T-helper 2 cell treated with Interferon-gamma antibody and Interleukin-4, amounts not matched to agents 5 μg/mL and 100 μg/mL, for 36 hours (primary cell): ENCODE results near the gene PLAAT1.
A peak's percentile ranks its signal among the peaks of the same experiment; 100 is the strongest.

Experiments used
- DNase-seq: peaks from one replicate; pipeline ENCODE4 v3.0.0; 2021; ENCODE audit warnings: low spot score
- H3K27ac Mint-ChIP-seq: one replicate; pipeline ENCODE4 v1.8.0; 2021; ENCODE audit warnings: mild to moderate bottlenecking, mixed read lengths
- H3K27me3 Mint-ChIP-seq: one replicate; pipeline ENCODE4 v1.8.0; 2021; ENCODE audit warnings: low read depth, mixed read lengths
- H3K36me3 Mint-ChIP-seq: one replicate; pipeline ENCODE4 v1.8.0; 2021; ENCODE audit warnings: low read depth, mixed read lengths
- H3K4me1 Mint-ChIP-seq: one replicate; pipeline ENCODE4 v1.8.0; 2021; ENCODE audit warnings: low read depth, mixed read lengths
- H3K4me3 Mint-ChIP-seq: one replicate; pipeline ENCODE4 v1.8.0; 2022; ENCODE audit warnings: mild to moderate bottlenecking, moderate library complexity, mixed read lengths
- H3K9me3 Mint-ChIP-seq: one replicate; pipeline ENCODE4 v1.8.0; 2021; ENCODE audit warnings: mixed read lengths

PLAAT1 gene

DNA sequence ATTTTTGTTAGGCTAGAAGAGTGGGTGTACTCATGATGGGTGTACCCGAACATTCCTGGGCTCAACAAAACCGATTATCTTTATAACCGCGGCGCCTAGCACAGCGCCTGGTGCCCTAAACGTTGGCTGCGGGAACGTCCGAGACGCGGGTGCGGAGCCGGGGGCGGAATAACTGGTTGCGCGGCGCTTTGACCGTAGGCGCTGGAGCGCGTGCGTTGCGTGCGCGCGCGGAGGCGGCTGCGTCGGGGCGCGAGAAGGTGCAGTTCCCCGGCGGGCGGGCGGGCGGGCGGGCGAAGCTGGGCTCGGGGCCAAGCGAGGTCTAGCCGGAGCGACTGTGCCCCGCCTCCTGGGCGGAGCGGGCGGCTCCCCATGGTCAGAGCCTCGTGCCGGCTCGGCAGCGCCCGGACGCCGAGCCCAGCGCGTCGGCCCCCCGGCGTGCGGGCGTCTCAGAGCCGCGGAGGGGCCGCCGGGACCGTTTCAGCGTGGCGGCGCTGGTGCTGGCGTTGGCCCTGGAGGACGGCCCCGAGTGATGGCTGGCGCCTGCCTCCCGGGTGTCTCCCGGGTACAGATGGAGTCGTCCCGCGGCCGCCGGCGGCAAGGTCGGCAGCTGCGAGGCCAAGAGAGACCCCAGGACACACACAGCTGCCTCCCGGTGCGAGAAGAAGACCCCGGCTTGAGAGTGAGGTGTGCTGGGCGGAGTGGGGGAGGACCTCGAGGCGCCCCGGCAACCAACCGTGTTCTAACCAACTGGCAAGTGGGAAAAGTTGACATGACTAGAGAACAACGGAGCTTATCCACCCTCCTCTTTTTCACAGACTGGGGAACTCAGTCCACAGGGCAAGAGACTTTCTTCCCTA, at the start of gene PLAAT1:
Gene PLAAT1 (plus strand): TSS at position 373 of the 857 bp plus-strand sequence. CDS start 14,429 bp downstream, outside the sequence.
- Mint-ChIP-seq H3K4me3 (peak within 1 kb of the TSS; percentile 24), H3K36me3 (no peaks in the 10 kb centered on the region), H3K27me3 (peaks cover 42% of the 10 kb centered on the region), H3K27ac (no peak within 1 kb of the TSS), H3K4me1 (no peaks in the 10 kb centered on the region), H3K9me3 (no peaks in the 10 kb centered on the region)
- peak; percentile 10 for DNase-seq

DNA sequence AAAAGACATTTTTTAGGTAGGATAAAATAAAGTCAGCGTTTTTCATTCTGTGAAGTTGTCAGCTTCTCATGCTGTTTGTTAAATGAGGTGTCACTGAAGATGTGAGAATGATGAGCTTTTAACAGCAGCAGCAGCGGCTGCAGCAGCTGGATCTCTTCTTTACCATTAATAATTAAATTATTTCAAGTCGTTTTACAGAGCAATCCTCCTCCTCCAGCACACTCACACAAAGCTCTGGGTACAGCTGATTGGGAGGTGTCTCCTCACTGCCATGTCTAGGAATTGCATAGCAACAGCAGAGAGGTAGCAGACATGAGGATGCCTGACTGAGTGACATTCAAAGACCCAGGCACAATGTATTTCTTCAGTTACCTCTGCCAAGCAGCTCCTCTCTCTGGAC, 46.7 kb upstream of the PLAAT1 start:
- Mint-ChIP-seq H3K9me3 (no peaks in the 10 kb centered on the region), H3K4me3 (no peak overlapping the region), H3K27me3 (peaks cover 2% of the 10 kb centered on the region), H3K36me3 (no peaks in the 10 kb centered on the region), H3K4me1 (no peaks in the 10 kb centered on the region), H3K27ac (no peak overlapping the region)
- DNase-seq, result no peak

DNA sequence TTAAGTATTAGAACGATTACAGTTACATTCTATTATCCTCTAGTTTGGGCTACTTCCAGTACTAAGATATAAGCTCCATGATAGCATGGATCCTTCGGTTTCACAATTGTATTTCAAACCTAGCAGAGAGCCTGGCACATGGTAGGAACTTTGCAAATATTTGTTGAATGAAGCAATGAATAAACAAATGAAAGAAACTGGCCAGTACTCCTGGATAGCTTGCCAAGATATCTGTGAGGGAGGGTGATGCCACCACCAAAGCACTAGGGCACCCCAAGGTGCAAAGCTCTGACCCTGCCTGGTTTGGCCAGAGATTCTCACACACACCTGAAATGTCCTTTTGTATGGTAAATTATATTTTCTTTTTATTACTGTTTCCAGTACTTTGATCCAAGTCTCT, 44.3 kb upstream of the PLAAT1 start:
- DNase-seq, result no peak
- Mint-ChIP-seq H3K27me3 (peaks cover 2% of the 10 kb centered on the region), H3K4me1 (no peaks in the 10 kb centered on the region), H3K36me3 (no peaks in the 10 kb centered on the region), H3K4me3 (no peak overlapping the region), H3K9me3 (no peaks in the 10 kb centered on the region), H3K27ac (no peak overlapping the region)

DNA sequence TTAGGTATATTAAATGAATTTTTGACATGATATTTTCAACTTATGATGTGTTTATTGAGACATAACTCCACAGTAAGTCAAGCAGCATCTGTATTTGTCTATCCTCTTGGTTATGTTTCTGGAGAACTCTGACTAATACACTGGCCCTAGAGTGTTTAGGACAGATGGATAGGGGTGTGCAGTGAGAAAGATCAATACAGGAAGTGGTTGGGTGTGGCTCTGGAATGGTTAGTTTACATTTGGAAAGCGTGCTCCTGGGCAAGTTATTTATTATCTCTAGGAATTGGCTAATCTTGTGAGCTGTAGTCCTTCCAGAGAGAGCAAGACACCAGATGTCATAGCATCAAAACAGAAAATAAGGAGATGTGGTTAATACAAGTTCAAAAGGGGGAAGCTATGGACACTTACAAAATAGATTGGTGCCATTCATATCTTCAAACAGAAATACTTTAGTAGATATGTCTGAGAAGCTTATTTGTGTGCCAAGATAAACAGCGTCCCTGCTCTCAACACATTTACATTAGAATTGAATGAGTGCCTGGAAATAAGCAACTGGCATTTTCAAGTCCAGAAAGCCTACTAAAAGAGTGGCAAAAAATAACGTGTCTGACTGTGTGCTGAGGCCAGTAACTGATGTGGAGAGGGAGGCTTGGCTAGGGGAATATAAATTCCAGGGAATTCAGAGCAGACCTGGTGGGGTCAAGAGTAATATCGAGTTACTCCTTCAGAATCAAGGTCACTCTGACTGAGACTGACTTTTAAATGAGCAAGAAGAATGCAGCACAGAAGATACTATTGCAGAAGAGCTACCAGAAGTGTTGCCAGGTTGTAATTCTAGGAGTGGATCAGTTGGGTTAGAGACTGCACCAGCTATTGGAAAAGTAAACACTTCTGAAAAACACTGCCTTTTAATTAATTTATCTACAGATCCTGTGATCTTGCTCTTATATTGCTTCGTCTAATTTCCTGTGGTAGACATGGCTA, 33.4 kb upstream of the PLAAT1 start:
- DNase-seq, result no peak
- no peak overlapping the region for H3K4me3 Mint-ChIP-seq
- no peaks in the 10 kb centered on the region for H3K27me3 Mint-ChIP-seq
- no peaks in the 10 kb centered on the region for H3K4me1 Mint-ChIP-seq
- H3K36me3 Mint-ChIP-seq, result no peaks in the 10 kb centered on the region
- no peaks in the 10 kb centered on the region for H3K9me3 Mint-ChIP-seq
- no peak overlapping the region for H3K27ac Mint-ChIP-seq

DNA sequence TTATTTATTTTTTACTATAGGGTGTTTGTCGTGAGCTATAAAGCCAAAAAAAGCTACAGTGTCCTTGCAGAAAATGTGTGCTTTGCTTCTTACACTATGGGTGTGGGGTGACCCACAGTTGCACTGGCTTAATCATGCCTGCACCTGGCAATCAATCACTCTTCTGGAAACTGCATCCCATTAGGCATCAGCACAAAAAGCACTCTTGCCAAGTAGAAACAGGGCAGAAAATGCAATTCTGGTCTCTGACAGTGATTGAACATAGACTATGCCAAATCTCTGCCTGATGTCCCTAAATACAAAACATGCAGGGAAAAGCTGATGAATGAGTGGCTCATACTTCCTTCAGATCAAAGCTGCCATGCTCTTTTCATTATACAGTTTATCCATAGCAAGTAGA, 30.4 kb upstream of the PLAAT1 start:
- Mint-ChIP-seq H3K27me3 (no peaks in the 10 kb centered on the region), H3K36me3 (no peaks in the 10 kb centered on the region), H3K9me3 (no peaks in the 10 kb centered on the region)

DNA sequence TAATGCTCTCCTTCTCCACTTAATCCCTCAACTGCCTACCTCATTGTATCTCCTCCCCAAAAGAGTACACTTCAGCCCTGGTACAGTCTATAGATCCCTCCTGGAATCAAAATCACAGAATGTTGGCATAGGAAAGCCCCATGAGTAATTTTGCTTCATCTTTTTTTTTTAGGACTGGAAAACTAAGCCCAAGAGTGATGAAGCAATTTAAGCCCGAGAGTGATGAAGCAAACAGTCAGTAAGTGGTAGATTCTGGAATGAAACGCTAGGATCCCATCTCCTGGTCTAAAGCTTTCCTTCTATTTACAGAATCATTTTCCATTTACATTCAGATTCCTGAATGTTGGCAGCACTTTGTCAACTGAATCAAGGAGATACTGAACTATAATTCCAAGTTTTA, 29.8 kb upstream of the PLAAT1 start:
- Mint-ChIP-seq H3K4me3 (no peak overlapping the region), H3K27me3 (no peaks in the 10 kb centered on the region), H3K4me1 (no peaks in the 10 kb centered on the region), H3K27ac (no peak overlapping the region), H3K9me3 (no peaks in the 10 kb centered on the region), H3K36me3 (no peaks in the 10 kb centered on the region)
- no peak for DNase-seq

More for the DNA sequence above, 30.4 kb upstream of the PLAAT1 start:
- Mint-ChIP-seq H3K4me3 (no peak overlapping the region), H3K27ac (no peak overlapping the region), H3K4me1 (no peaks in the 10 kb centered on the region)
- DNase-seq, result no peak

DNA sequence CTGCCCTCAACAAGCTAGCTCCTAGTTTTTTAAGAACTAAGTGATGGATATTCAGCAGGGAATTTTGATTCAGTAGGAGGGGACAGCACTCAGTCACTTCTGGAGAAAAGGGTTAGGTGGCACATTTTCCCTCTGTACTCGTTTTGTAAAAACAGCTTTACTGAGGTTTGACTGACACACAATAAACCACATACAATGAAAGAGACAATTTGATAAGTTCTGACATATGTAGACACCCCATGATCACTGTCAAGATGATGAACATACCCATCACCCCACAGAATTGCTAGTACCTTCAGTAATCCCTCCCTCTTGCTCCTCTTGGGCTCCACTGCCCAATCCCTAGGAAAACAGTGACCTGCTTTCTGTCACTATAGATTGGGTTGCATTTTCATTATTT, 29.0 kb upstream of the PLAAT1 start:
- Mint-ChIP-seq H3K4me1 (no peaks in the 10 kb centered on the region), H3K9me3 (no peaks in the 10 kb centered on the region)

DNA sequence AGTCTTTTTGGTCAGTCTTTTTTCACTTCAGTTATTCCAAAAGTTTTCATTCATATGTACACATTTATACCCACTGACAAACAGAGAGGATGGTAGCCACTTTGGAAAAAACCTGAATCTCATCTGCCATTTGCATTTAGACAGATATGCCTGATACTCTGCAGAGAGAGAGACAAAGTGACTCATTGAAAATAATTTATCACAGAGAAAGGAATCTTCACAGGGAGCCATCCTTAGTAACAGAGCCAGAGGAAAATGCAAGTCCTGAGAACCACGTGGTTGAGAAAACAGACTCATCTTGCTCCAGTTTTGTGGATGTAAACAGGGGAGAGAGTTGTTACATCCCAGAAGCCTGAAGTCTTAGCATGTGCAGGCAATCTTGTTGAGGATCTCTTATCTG, 28.2 kb upstream of the PLAAT1 start:
- no peak overlapping the region for H3K27ac Mint-ChIP-seq
- H3K9me3 Mint-ChIP-seq, result no peaks in the 10 kb centered on the region
- no peaks in the 10 kb centered on the region for H3K27me3 Mint-ChIP-seq
- no peak overlapping the region for H3K4me3 Mint-ChIP-seq
- no peaks in the 10 kb centered on the region for H3K36me3 Mint-ChIP-seq
- no peak for DNase-seq
- H3K4me1 Mint-ChIP-seq, result no peaks in the 10 kb centered on the region

More for the DNA sequence above, 29.0 kb upstream of the PLAAT1 start:
- Mint-ChIP-seq H3K27me3 (no peaks in the 10 kb centered on the region), H3K27ac (no peak overlapping the region), H3K36me3 (no peaks in the 10 kb centered on the region), H3K4me3 (no peak overlapping the region)
- no peak for DNase-seq

DNA sequence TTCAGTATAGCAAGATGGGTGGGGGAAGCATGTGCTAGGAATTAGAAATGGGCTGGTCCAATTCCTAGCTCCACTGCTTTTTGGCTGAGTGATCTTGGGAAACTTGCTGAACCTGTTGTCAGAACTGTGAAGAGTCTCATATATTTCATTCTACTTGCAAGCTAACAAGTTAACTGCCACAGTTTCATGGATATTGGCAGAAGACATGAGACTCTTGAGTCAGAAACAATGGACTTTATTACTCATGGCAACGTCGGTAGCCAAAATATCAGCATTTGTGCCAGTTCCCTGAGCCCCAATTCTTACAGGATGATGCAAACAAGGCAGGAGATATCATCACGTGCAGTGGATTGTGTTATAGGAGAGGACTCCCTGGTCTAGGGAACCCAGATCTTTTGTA, 26.6 kb upstream of the PLAAT1 start:
- Mint-ChIP-seq H3K36me3 (no peaks in the 10 kb centered on the region), H3K27ac (no peak overlapping the region), H3K27me3 (no peaks in the 10 kb centered on the region), H3K4me1 (no peaks in the 10 kb centered on the region), H3K4me3 (no peak overlapping the region), H3K9me3 (no peaks in the 10 kb centered on the region)
- DNase-seq, result no peak

DNA sequence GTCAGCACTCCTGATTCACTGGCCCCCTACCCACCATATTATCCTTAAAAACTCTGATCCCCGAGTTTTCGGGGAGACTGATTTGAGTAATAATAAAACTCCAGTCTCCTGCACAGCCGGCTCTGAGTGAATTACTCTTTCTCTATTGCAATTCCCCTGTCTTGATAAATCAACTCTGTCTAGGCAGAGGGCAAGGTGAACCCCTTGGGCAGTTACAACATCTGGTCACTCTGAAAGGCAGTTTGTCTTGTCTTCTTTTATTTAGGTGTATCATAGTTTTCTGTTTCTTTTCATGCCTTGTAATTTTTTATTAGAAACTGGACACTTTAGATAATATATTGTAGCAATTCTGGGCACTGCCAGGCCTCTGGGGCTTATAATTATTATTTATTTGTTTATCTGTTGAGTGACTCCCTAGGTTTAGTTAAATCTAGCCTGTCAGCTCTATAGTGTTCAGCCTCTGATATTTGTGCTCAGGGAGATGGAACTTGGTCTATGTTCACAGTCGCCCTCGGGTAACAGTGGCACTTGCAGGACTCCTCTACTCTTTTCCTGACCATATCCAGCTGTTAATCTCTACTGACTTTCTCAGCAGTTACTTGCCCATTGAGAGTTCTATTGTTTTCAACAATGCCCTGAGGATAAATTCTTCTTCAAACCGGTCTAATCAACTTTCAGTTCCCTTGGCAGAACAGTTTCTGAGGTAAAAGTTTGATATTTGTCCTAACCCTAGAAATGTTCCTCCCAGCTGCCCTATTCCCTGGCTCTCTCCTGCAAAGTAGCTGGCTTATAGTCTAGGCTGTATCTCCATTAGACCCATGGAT, 15.5 kb upstream of the PLAAT1 start:
- H3K4me1 Mint-ChIP-seq, result no peaks in the 10 kb centered on the region
- no peak for DNase-seq
- H3K27me3 Mint-ChIP-seq, result peaks cover 2% of the 10 kb centered on the region
- H3K4me3 Mint-ChIP-seq, result no peak overlapping the region
- no peak overlapping the region for H3K27ac Mint-ChIP-seq
- H3K36me3 Mint-ChIP-seq, result no peaks in the 10 kb centered on the region
- no peaks in the 10 kb centered on the region for H3K9me3 Mint-ChIP-seq

DNA sequence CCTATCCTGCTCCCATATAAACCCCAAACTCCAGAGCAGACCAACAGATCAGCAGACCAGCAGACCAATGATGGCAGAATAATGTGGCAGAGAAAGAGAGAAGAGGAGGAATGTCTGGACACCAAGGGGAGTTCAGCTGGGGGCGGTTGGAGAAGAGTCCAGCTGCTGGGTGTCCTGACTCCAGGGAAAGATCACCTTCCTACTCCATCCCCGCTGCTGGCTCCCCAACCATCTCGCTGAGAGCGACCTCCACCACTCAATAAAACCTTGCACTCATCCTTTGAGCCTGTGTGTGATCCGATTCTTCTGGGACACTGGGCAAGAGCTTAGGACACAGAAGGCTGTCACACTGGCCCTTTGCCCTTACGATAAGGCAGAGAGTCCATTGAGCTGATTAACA, 12.8 kb upstream of the PLAAT1 start:
- Mint-ChIP-seq H3K27ac (no peak overlapping the region), H3K4me1 (no peaks in the 10 kb centered on the region), H3K27me3 (peaks cover 2% of the 10 kb centered on the region), H3K36me3 (no peaks in the 10 kb centered on the region), H3K9me3 (no peaks in the 10 kb centered on the region), H3K4me3 (no peak overlapping the region)
- no peak for DNase-seq

DNA sequence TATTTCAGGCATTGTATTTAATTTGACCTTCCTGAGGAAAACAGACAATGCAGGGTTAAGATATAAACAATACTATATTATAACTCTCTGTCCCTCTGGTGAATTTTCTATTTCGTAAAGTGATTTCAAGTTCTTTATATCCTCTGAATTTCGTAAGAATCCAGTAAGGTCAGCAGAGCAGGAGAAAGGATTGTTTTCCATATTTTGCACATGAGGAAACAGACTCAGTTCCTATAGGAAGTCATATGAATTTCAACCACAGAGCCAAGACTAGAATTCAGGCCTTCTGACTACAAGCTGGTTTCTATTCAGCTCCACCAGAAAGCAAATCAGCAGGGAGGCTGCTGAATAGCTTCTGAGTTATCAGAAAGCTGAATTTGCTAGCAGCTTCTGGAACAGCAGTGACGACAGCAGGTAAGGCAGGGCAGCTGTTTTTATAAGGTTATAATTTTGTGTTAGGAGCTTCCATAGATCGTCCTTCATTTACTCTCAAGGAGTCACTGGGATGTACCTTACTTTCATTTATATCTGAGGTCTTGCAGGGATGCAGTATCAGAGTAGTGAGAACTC, 11.1 kb upstream of the PLAAT1 start:
- no peak overlapping the region for H3K4me3 Mint-ChIP-seq
- H3K36me3 Mint-ChIP-seq, result no peaks in the 10 kb centered on the region
- no peak for DNase-seq
- H3K27ac Mint-ChIP-seq, result no peak overlapping the region
- no peaks in the 10 kb centered on the region for H3K27me3 Mint-ChIP-seq
- H3K9me3 Mint-ChIP-seq, result no peaks in the 10 kb centered on the region
- no peaks in the 10 kb centered on the region for H3K4me1 Mint-ChIP-seq

DNA sequence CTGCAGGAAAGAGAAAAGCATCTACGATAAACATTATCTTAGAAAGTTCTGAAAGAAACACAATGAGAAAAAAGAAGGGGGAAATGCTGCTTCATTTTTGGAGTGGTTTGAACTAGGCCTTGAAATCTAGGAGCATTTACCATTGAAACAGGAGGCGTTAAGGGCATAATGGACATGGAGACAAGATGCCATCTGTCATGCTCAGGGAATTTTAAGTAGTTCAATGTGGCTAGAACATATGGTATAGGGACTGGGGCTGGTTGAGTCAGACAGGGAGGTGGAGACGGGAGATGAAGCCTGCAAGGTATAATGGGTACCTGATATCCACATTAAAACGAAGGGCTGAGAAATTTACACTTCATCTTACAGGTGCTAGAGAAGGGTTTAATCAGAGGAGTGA, 10.4 kb upstream of the PLAAT1 start:
- no peaks in the 10 kb centered on the region for H3K9me3 Mint-ChIP-seq
- no peak overlapping the region for H3K27ac Mint-ChIP-seq
- no peaks in the 10 kb centered on the region for H3K27me3 Mint-ChIP-seq
- DNase-seq, result no peak
- no peak overlapping the region for H3K4me3 Mint-ChIP-seq
- H3K36me3 Mint-ChIP-seq, result no peaks in the 10 kb centered on the region
- H3K4me1 Mint-ChIP-seq, result no peaks in the 10 kb centered on the region
